AG10803 (cell line): Measurements from ENCODE around the gene NATD1.

ENCODE experiments used
- DNase-seq: peaks from one replicate; pipeline ENCODE4 v3.0.0; 2010; ENCODE audit warnings: low read depth
- H3K4me3 ChIP-seq: 2 replicates; pipeline ENCODE4 v1.5.1; 2011; ENCODE audit warnings: mild to moderate bottlenecking, low read length, control low read depth
- CTCF ChIP-seq: conservative IDR thresholded peaks from 2 replicates; pipeline ENCODE4 v1.5.1; 2011; ENCODE audit warnings: mild to moderate bottlenecking, low read length, control low read depth, inconsistent platforms

NATD1 gene

GRCh38 chr17:21262259-21262993 is 9.2 kb upstream of the NATD1 start:
- no peak overlapping the region for H3K4me3 ChIP-seq
- no peak for TF ChIP-seq CTCF
- DNase-seq = no peak

- TF ChIP-seq CTCF = no peak
- no peak for DNase-seq
- no peak overlapping the region for H3K4me3 ChIP-seq
Observed at GRCh38 chr17:21258593-21258992, 5.4 kb upstream of the NATD1 start.

- H3K4me3 ChIP-seq = peak overlapping the region; percentile 78
- no peak for DNase-seq
- TF ChIP-seq CTCF = no peak
Observed at GRCh38 chr17:21253646-21254441, 634 bp upstream of the NATD1 start.

GRCh38 chr17:21252289-21252795 is 868 bp downstream of the NATD1 start:
- peak overlapping the region; percentile 78 for H3K4me3 ChIP-seq
- no peak for DNase-seq
- TF ChIP-seq CTCF = no peak

GRCh38 chr17:21251337-21252010 is 1.7 kb downstream of the NATD1 start:
- H3K4me3 ChIP-seq = peak overlapping the region; percentile 78
- DNase-seq = no peak
- TF ChIP-seq CTCF = no peak

- no peak for TF ChIP-seq CTCF
- H3K4me3 ChIP-seq = peak overlapping the region; percentile 78
- peak; percentile 33 for DNase-seq
Observed at GRCh38 chr17:21250854-21251253, 2.4 kb downstream of the NATD1 start.
